Measurements from ENCODE around the gene AASDH.
"Not testable (repeated sequence)": the region's sequence is repeated elsewhere in the genome, so short reads cannot be mapped to it uniquely, and the experiment has no call there.

The AASDH gene

GRCh38 chr4:56388306-56388705 is 1.0 kb upstream of the AASDH start:
- no peak for DNase-seq

- no peak for DNase-seq
Measured at GRCh38 chr4:56386091-56386490, 1.2 kb downstream of the AASDH start.

- no peak for DNase-seq
Measured at GRCh38 chr4:56375458-56375857, 11.8 kb downstream of the AASDH start.

GRCh38 chr4:56374956-56375355 is 12.3 kb downstream of the AASDH start:
- DNase-seq: no peak

GRCh38 chr4:56372774-56373173 is 14.5 kb downstream of the AASDH start:
- DNase-seq: no peak

- DNase-seq: no peak
Measured at GRCh38 chr4:56371426-56372220, 15.7 kb downstream of the AASDH start.

- no peak for DNase-seq
Measured at GRCh38 chr4:56370377-56370776, 16.9 kb downstream of the AASDH start.

- DNase-seq: not testable (repeated sequence)
Measured at GRCh38 chr4:56362981-56363380, 24.3 kb downstream of the AASDH start.

GRCh38 chr4:56360071-56360470 is 27.2 kb downstream of the AASDH start:
- no peak for DNase-seq

- DNase-seq: no peak
Measured at GRCh38 chr4:56356650-56357049, 30.6 kb downstream of the AASDH start.

GRCh38 chr4:56348576-56348975 is 38.7 kb downstream of the AASDH start:
- DNase-seq: no peak

GRCh38 chr4:56345458-56345857 is 41.8 kb downstream of the AASDH start:
- no peak for DNase-seq

- no peak for DNase-seq
Measured at GRCh38 chr4:56342746-56343145, 44.5 kb downstream of the AASDH start.

GRCh38 chr4:56330691-56331090 is 56.6 kb downstream of the AASDH start:
- no peak for DNase-seq

GRCh38 chr4:56326363-56326762 is 60.9 kb downstream of the AASDH start:
- no peak for DNase-seq

GRCh38 chr4:56324011-56324610 is 63.2 kb downstream of the AASDH start:
- DNase-seq: no peak

- no peak for DNase-seq
Measured at GRCh38 chr4:56323327-56323726, 64.0 kb downstream of the AASDH start.

- DNase-seq: no peak
Measured at GRCh38 chr4:56321251-56321650, 66.0 kb downstream of the AASDH start.

- DNase-seq: no peak
Measured at GRCh38 chr4:56320293-56320692, 67.0 kb downstream of the AASDH start.

GRCh38 chr4:56318555-56318954 is 68.7 kb downstream of the AASDH start:
- DNase-seq: no peak

GRCh38 chr4:56317749-56318148 is 69.5 kb downstream of the AASDH start:
- DNase-seq: no peak

GRCh38 chr4:56316011-56316650 is 71.2 kb downstream of the AASDH start:
- no peak for DNase-seq

GRCh38 chr4:56315543-56315942 is 71.7 kb downstream of the AASDH start:
- no peak for DNase-seq

- DNase-seq: no peak
Measured at GRCh38 chr4:56315041-56315440, 72.2 kb downstream of the AASDH start.
